Left ventricle myocardium inferior (tissue), 1 donor: Measurements from ENCODE around the gene IQGAP1. TPM values are rescaled to one million over a fixed set of nuclear protein-coding genes. Genes with fewer than 3 reads are reported as not detected.
A peak's percentile ranks its signal among the peaks of the same experiment; 100 is the strongest.

Source experiments
- DNase-seq: peaks from one replicate; pipeline ENCODE4 v3.0.0-alpha.2; 2020
- H3K27ac ChIP-seq: fragments of 200-600 bp; replicated peaks from 2 replicates; pipeline ENCODE4 v1.8.0; 2021
- H3K27me3 ChIP-seq: fragments of 200-600 bp; 2 replicates; pipeline ENCODE4 v1.8.0; 2021; ENCODE audit warnings: low read depth
- H3K36me3 ChIP-seq: fragments of 200-600 bp; 2 replicates; pipeline ENCODE4 v1.8.0; 2021
- H3K4me1 ChIP-seq: fragments of 200-600 bp; 2 replicates; pipeline ENCODE4 v1.8.0; 2021
- H3K4me3 ChIP-seq: fragments of 200-600 bp; 2 replicates; pipeline ENCODE4 v1.8.0; 2021; ENCODE audit warnings: mild to moderate bottlenecking, moderate library complexity
- H3K9me3 ChIP-seq: fragments of 200-600 bp; replicated peaks from 2 replicates; pipeline ENCODE4 v1.8.0; 2021
- CTCF ChIP-seq: fragments of 200-600 bp; IDR thresholded peaks from 2 replicates; pipeline ENCODE4 v1.8.0; 2021; ENCODE audit warnings: antibody characterized with exemption, mild to moderate bottlenecking, borderline replicate concordance
- intact Hi-C: fragments of 100-400 bp; cut with micrococcal nuclease; formaldehyde crosslinking; loops from one replicate; pipeline ENCODE4 v1.11.0; 2022
- total RNA-seq: library from RNA; stranded (reverse); fragmentation: NEBNext Ultra II Directional; extraction: Animal tissue kit (Norgen Biotek cat#: 25700); gene quantifications from one replicate; pipeline ENCODE4 v1.2.1, GENCODE V29; 2021
- donor health status: DM: no; HTN: yes; CAD: no; lungs with severe emphysema.

IQGAP1 gene
- total RNA-seq, 1 donor from 2014 or later = 39.2 TPM

- no peak for DNase-seq
- H3K36me3 ChIP-seq = peaks cover 66% of the 10 kb centered on the region
- intact Hi-C loops = no loop called here
- H3K27me3 ChIP-seq = no peaks in the 10 kb centered on the region
- peaks cover 23% of the 10 kb centered on the region for H3K4me1 ChIP-seq
- TF ChIP-seq CTCF = no peak
- no peak overlapping the region for H3K4me3 ChIP-seq
- H3K9me3 ChIP-seq = no peaks in the 10 kb centered on the region
- no peak overlapping the region for H3K27ac ChIP-seq
These were observed 54.4 kb downstream of the IQGAP1 start for GRCh38 chr15:90442423-90442822.

GRCh38 chr15:90449206-90449735 lies 61.2 kb downstream of the IQGAP1 start:
- no peak overlapping the region for H3K27ac ChIP-seq
- intact Hi-C loops = no loop called here

DNA sequence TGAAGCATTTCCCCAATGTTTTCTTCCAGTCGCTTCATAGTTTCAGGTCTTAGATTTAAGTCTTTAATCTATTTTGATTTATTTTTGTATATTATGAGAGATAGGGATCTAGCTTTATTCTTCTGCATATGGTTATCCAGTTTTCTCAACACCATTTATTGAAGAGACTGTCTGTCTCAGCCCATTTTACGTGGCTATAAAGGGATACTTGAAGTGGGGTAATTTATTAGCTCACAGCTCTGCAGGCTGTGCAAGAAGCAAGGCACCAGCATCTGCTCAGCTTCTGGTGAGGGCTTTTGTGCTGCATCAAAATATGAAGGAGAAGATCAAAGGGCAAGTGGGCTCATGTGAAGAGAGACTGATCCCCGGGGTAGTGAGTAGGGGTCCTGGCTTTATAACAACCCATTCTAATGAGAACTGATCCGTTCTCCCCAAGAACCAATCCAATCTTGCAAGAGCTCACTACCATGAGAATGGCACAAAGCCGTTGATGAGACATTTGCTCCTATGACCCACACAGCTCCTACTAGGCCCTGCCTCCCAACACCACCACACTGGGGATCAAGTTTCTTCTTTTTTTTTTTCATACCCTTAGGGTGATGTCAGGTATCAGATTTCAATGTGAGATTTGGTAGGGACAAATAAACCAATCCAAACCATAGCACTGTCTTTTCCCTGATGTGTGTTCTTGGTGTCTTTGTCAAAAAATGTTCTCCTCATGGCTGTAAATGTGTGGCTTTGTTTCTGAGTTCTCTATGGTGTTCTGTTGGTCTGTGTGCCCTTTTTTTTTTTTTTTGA lies 63.2 kb downstream of the IQGAP1 start:
- no peak for TF ChIP-seq CTCF
- Histone ChIP-seq H3K36me3 (peaks cover 80% of the 10 kb centered on the region), H3K27ac (no peak overlapping the region), H3K4me1 (no peaks in the 10 kb centered on the region), H3K27me3 (no peaks in the 10 kb centered on the region), H3K9me3 (no peaks in the 10 kb centered on the region), H3K4me3 (no peak overlapping the region)
- no peak for DNase-seq
- intact Hi-C loops = no loop called here

More at GRCh38 chr15:90449206-90449735, 61.2 kb downstream of the IQGAP1 start:
- Histone ChIP-seq H3K36me3 (peaks cover 79% of the 10 kb centered on the region), H3K4me3 (no peak overlapping the region), H3K27me3 (no peaks in the 10 kb centered on the region), H3K9me3 (no peaks in the 10 kb centered on the region), H3K4me1 (no peaks in the 10 kb centered on the region)
- TF ChIP-seq CTCF = no peak
- DNase-seq = no peak

DNA sequence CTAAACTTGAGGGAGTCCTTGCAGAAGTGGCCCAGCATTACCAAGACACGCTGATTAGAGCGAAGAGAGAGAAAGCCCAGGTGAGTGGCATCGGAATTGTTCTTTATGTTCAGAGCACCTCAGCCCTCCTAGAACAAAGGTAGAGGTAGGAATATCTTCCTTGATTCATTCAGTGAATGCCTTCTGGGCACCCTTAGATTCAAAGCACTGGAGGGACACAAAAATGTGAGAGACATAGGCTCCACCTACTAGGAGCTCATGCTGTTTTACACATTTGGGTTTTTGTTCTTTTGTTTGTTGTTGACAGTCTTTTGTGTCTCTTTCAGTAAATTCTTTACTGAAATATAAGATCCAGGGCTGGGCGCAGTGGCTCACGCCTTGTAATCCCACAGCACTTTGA lies 68.2 kb downstream of the IQGAP1 start:
- DNase-seq = no peak
- Histone ChIP-seq H3K4me3 (no peak overlapping the region), H3K27me3 (no peaks in the 10 kb centered on the region), H3K4me1 (peaks cover 25% of the 10 kb centered on the region), H3K27ac (no peak overlapping the region), H3K9me3 (no peaks in the 10 kb centered on the region), H3K36me3 (peaks cover 76% of the 10 kb centered on the region)
- TF ChIP-seq CTCF = no peak
- intact Hi-C loops = no loop called here

DNA sequence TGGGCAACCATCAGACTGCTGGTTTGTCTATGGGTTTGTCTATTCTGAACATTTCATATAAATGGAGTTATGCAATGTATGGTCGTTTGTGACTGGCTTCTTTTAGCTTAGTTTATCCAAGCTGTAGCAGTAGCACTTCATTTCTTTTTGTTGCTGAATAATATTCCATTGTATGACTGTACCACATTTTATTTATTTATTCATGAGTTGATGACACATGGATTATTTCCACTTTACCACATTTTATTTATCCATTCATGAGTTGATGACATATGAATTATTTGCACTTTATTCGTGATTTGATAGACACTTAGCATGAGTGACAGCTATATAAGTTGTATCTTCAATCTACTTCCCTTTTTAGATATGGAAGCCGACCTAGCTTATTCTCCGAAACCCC lies 70.0 kb downstream of the IQGAP1 start:
- TF ChIP-seq CTCF = no peak
- H3K36me3 ChIP-seq = peaks cover 59% of the 10 kb centered on the region
- H3K4me1 ChIP-seq = peaks cover 37% of the 10 kb centered on the region
- no peak for DNase-seq
- intact Hi-C loops = no loop called here
- H3K4me3 ChIP-seq = no peak overlapping the region
- H3K27me3 ChIP-seq = no peaks in the 10 kb centered on the region
- peak overlapping the region; percentile 60 for H3K27ac ChIP-seq
- no peaks in the 10 kb centered on the region for H3K9me3 ChIP-seq
